IMR-90 (cell line): Measurements from ENCODE around the gene BCL2L12. TPM values are rescaled to one million over a fixed set of nuclear protein-coding genes. Genes with fewer than 3 reads are reported as not detected.

ENCODE experiments used
- ATAC-seq: fragments of 200-7000 bp; cut with Tn5 transposase; 2 replicates; pipeline ENCODE4 v1.9.1; 2020; ENCODE audit warnings: low read depth, mild to moderate bottlenecking, moderate library complexity
- BruUV-seq: library from RNA; stranded (reverse); fragments of 400-500 nt; replicated peaks from 2 replicates; lab custom pipeline; 2021; lab: Mats Ljungman, UMichigan
- CTCF ChIA-PET: fragments of 300-600 bp; formaldehyde crosslinking; extraction: SDS; loops from one replicate; lab custom pipeline; 2021; ENCODE audit warnings: antibody characterized with exemption; lab: Yijun Ruan, JAX
- POLR2A ChIA-PET: fragments of 300-600 bp; sonication (Branson Sonifier 250); formaldehyde crosslinking; loops from one replicate; lab custom pipeline; 2022; ENCODE audit warnings: antibody characterized with exemption; ENCODE audit not compliant: unreplicated experiment; lab: Charles Lee
- DNase-seq: peaks from one replicate; pipeline ENCODE4 v3.0.0; 2013
- H2AFZ ChIP-seq: replicated peaks from 2 replicates; pipeline ENCODE3; 2013; ENCODE audit warnings: low read length, mild to moderate bottlenecking; ENCODE audit not compliant: poor library complexity
- H2AK5ac ChIP-seq: 2 replicates; pipeline ENCODE4 v1.6.1; 2013; ENCODE audit warnings: low read depth, low read length, inconsistent platforms
- H2AK9ac ChIP-seq: replicated peaks from 2 replicates; pipeline ENCODE3; 2013; ENCODE audit warnings: mild to moderate bottlenecking, low read depth, low read length, moderate library complexity; ENCODE audit not compliant: poor library complexity
- H2BK120ac ChIP-seq: 2 replicates; pipeline ENCODE4 v1.6.1; 2013; ENCODE audit warnings: low read depth, low read length, inconsistent platforms
- H2BK15ac ChIP-seq: 3 replicates; pipeline ENCODE4 v1.6.1; 2013; ENCODE audit warnings: low read depth, low read length, inconsistent platforms
- H2BK20ac ChIP-seq: 2 replicates; pipeline ENCODE4 v1.6.1; 2013; ENCODE audit warnings: low read depth, mild to moderate bottlenecking, inconsistent platforms, low read length, moderate library complexity
- H2BK5ac ChIP-seq: 2 replicates; pipeline ENCODE4 v1.6.1; 2013; ENCODE audit warnings: mild to moderate bottlenecking, low read depth, low read length, inconsistent platforms; ENCODE audit not compliant: poor library complexity, severe bottlenecking
- H3K14ac ChIP-seq: replicated peaks from 2 replicates; pipeline ENCODE4 v1.6.1; 2013; ENCODE audit warnings: low read depth, low read length, inconsistent platforms
- H3K18ac ChIP-seq: 2 replicates; pipeline ENCODE4 v1.6.1; 2013; ENCODE audit warnings: low read depth, low read length, control low read depth
- H3K23ac ChIP-seq: 2 replicates; pipeline ENCODE4 v1.6.1; 2013; ENCODE audit warnings: low read depth, low read length, inconsistent platforms
- H3K27ac ChIP-seq: 2 replicates; pipeline ENCODE4 v1.5.1; 2013; ENCODE audit warnings: mild to moderate bottlenecking, control low read depth, low read length; ENCODE audit not compliant: insufficient read depth
- H3K27me3 ChIP-seq: 2 replicates; pipeline ENCODE4 v1.6.1; 2013; ENCODE audit warnings: low read length; ENCODE audit not compliant: control insufficient read depth, insufficient read depth
- H3K36me3 ChIP-seq: 2 replicates; pipeline ENCODE4 v1.6.1; 2013; ENCODE audit warnings: low read length, mixed read lengths; ENCODE audit not compliant: control insufficient read depth, insufficient read depth
- H3K4ac ChIP-seq: 2 replicates; pipeline ENCODE4 v1.6.1; 2013; ENCODE audit warnings: low read depth, low read length, inconsistent platforms
- H3K4me1 ChIP-seq: 2 replicates; pipeline ENCODE4 v1.6.1; 2013; ENCODE audit warnings: low read length, mixed read lengths; ENCODE audit not compliant: control insufficient read depth, insufficient read depth
- H3K4me2 ChIP-seq: 2 replicates; pipeline ENCODE4 v1.6.1; 2013; ENCODE audit warnings: low read depth, mild to moderate bottlenecking, control low read depth, low read length, moderate library complexity
- H3K4me3 ChIP-seq: 2 replicates; pipeline ENCODE4 v1.5.1; 2013; ENCODE audit warnings: low read depth, mild to moderate bottlenecking, control low read depth, low read length, moderate library complexity; ENCODE audit not compliant: insufficient read depth
- H3K56ac ChIP-seq: 2 replicates; pipeline ENCODE4 v1.6.1; 2013; ENCODE audit warnings: low read length, inconsistent platforms; ENCODE audit not compliant: insufficient read depth; ENCODE audit errors: extremely low read depth
- H3K79me1 ChIP-seq, 2 experiments: 2 replicates each; pipeline ENCODE4 v1.6.1; 2013; ENCODE audit warnings: low read length in 2 of 2, inconsistent platforms in 1 of 2, low read depth in 1 of 2
- H3K9ac ChIP-seq: 2 replicates; pipeline ENCODE4 v1.6.1; 2013; ENCODE audit warnings: low read depth, low read length, control low read depth
- H3K9me1 ChIP-seq: 2 replicates; pipeline ENCODE4 v1.6.1; 2013; ENCODE audit warnings: low read length, inconsistent platforms; ENCODE audit not compliant: insufficient read depth
- H3K9me3 ChIP-seq: 2 replicates; pipeline ENCODE4 v1.6.1; 2013; ENCODE audit warnings: low read length; ENCODE audit not compliant: control insufficient read depth, insufficient read depth
- H4K20me1 ChIP-seq: 2 replicates; pipeline ENCODE4 v1.6.1; 2013; ENCODE audit warnings: low read length, inconsistent platforms; ENCODE audit not compliant: insufficient read depth
- H4K5ac ChIP-seq: 2 replicates; pipeline ENCODE4 v1.6.1; 2013; ENCODE audit warnings: mild to moderate bottlenecking, low read depth, low read length, control low read depth
- H4K8ac ChIP-seq, 2 experiments: 2 replicates each; pipeline ENCODE4 v1.6.1; 2013; ENCODE audit warnings: low read depth in 2 of 2, low read length in 2 of 2, control low read depth in 1 of 2, inconsistent platforms in 1 of 2
- H4K91ac ChIP-seq: 2 replicates; pipeline ENCODE4 v1.6.1; 2013; ENCODE audit warnings: low read depth, low read length, inconsistent platforms; ENCODE audit not compliant: insufficient read depth
- BHLHE40 ChIP-seq: fragments of 150-350 bp; IDR thresholded peaks from 2 replicates; pipeline ENCODE4 v1.6.1; 2016; ENCODE audit warnings: mild to moderate bottlenecking, low read depth, low read length
- CEBPB ChIP-seq: IDR thresholded peaks from 2 replicates; pipeline ENCODE4 v1.6.1; 2012; ENCODE audit warnings: low read depth, low read length, improper control_type of control experiment
- CTCF ChIP-seq: conservative IDR thresholded peaks from 2 replicates; pipeline ENCODE4 v1.5.1; 2012; ENCODE audit warnings: mild to moderate bottlenecking, low read depth, low read length, improper control_type of control experiment
- MAZ ChIP-seq: IDR thresholded peaks from 2 replicates; pipeline ENCODE4 v1.6.1; 2012; ENCODE audit warnings: low read depth, mild to moderate bottlenecking, low read length, improper control_type of control experiment, moderate library complexity, borderline replicate concordance
- MXI1 ChIP-seq: IDR thresholded peaks from 2 replicates; pipeline ENCODE4 v1.6.1; 2012; ENCODE audit warnings: low read depth, mild to moderate bottlenecking, low read length, moderate library complexity, borderline replicate concordance
- RCOR1 ChIP-seq: IDR thresholded peaks from 2 replicates; pipeline ENCODE4 v1.6.1; 2012; ENCODE audit warnings: mild to moderate bottlenecking, low read length, improper control_type of control experiment; ENCODE audit not compliant: insufficient replicate concordance
- RFX5 ChIP-seq: IDR thresholded peaks from 2 replicates; pipeline ENCODE4 v1.8.0; 2012; ENCODE audit warnings: low read depth, mild to moderate bottlenecking, low read length, moderate library complexity
- USF2 ChIP-seq: fragments of 150-350 bp; IDR thresholded peaks from 2 replicates; pipeline ENCODE4 v1.6.1; 2017; ENCODE audit warnings: mild to moderate bottlenecking, antibody characterized with exemption, low read length, low read depth
- WGBS, 2 experiments: methylation state at CpG; one replicate each; pipeline versions ENCODE4 v1.1.5 to v1.1.7; 2013; ENCODE audit warnings: missing lambda C conversion rate in 2 of 2; ENCODE audit not compliant: insufficient read length in 1 of 2; ENCODE audit errors: extremely low coverage in 2 of 2; 5-methylcytosine and 5-hydroxymethylcytosine counted together
- dilution Hi-C: fragments of 300-500 bp; cut with HindIII; formaldehyde crosslinking; loops from one replicate; pipeline ENCODE4 v1.14.3; 2018; ENCODE audit warnings: low sequenced_read_pairs; ENCODE audit not compliant: unreplicated experiment
- in situ Hi-C: fragments of 300-500 bp; cut with MboI; formaldehyde crosslinking; loops from 3 replicates; pipeline ENCODE4 v1.14.3; 2019; ENCODE audit warnings: low sequenced_read_pairs, inconsistent platforms, mixed read lengths
- intact Hi-C: fragments of 100-400 bp; cut with micrococcal nuclease; formaldehyde crosslinking; loops from 2 replicates; pipeline ENCODE4 v1.10.0; 2022
- polyA plus RNA-seq, 3 experiments: library from polyadenylated mRNA; depleted of rRNA; stranded (reverse); fragments of >200 nt; gene quantifications; 2 replicates each; pipeline ENCODE4 v1.2.3, GENCODE V29; 2012; ENCODE audit warnings: low replicate concordance in 1 of 3
- total RNA-seq: library from RNA; depleted of rRNA; stranded (reverse); fragments of >200 nt; gene quantifications from 2 replicates; pipeline ENCODE4 v1.2.3, GENCODE V29; 2012

BCL2L12 gene
- total and polyA plus RNA-seq, 2 of the 4 experiments (the other 2 are of a cell fraction): 3.9 to 32.6 TPM

- peak overlapping the region; percentile 47 for H2AK9ac ChIP-seq
- peak overlapping the region; percentile 50 for H3K56ac ChIP-seq
- peak overlapping the region; percentile 18 for H2BK5ac ChIP-seq
- intact Hi-C loops: loop anchor here (2.0 to 5.0 kb wide), 2 partner anchors 75 to 111 kb away; partner anchors contain the start of gene AP2A1
- H3K9me1 ChIP-seq: peaks cover 5% of the 10 kb centered on the region; the same call in 1 of the 2 replicates
- peaks cover 14% of the 10 kb centered on the region; the same call in 1 of the 2 replicates for H3K36me3 ChIP-seq
- peak overlapping the region; percentile 91 for H3K4me2 ChIP-seq
- dilution Hi-C loops: no loop called here
- no TSS peak for BruUV-seq
- peak overlapping the region; percentile 98 for H3K14ac ChIP-seq
- H3K4me1 ChIP-seq: peaks cover 9% of the 10 kb centered on the region
- peaks cover 15% of the 10 kb centered on the region for H4K20me1 ChIP-seq
- TF ChIP-seq BHLHE40 (peak; percentile 83), MAZ (peak; percentile 54; the same call in 1 of the 2 replicates), MXI1 (no peak), CTCF (no peak), RFX5 (no peak), RCOR1 (no peak), CEBPB (no peak), USF2 (no peak)
- H3K27me3 ChIP-seq: no peaks in the 10 kb centered on the region
- peak overlapping the region; percentile 88 for H2AK5ac ChIP-seq
- no peak overlapping the region; the same call in 2 of the 3 replicates for H2BK15ac ChIP-seq
- H3K4me3 ChIP-seq: peak overlapping the region; percentile 69
- ChIA-PET CTCF (no interaction called here), POLR2A (interaction anchor here (0.6 to 1.0 kb wide), 3 partner anchors 15 to 111 kb away, joined by 4 to 8 read pairs (median 7); partner anchors contain the start of gene PRMT1)
- H3K4ac ChIP-seq: peak overlapping the region; percentile 72
- no peaks in the 10 kb centered on the region for H3K9me3 ChIP-seq
- H4K5ac ChIP-seq: peak overlapping the region; percentile 89
- peak overlapping the region; percentile 96 for H2AFZ ChIP-seq
- H2BK120ac ChIP-seq: peak overlapping the region; percentile 72
- peak overlapping the region; percentile 59 for H3K9ac ChIP-seq
- H3K79me1 ChIP-seq: peaks cover 6 to 38% of the 10 kb centered on the region in 2 experiments; a peak in 3 of 4 replicates
- ATAC-seq (peak; percentile 83), DNase-seq (peak; percentile 70)
- peak overlapping the region; percentile 94 for H4K91ac ChIP-seq
- in situ Hi-C loops: no loop called here
- H3K27ac ChIP-seq: peak overlapping the region; percentile 63
- WGBS, 2 experiments: 2% methylated on average over 12 of the region's 39 CpGs; no CpG with 5 or more reads in 1 of the 2 experiments
- peak overlapping the region; percentile 22; the same call in 1 of the 2 replicates for H2BK20ac ChIP-seq
- H3K23ac ChIP-seq: peak overlapping the region; percentile 75
- H4K8ac ChIP-seq: peak overlapping the region; percentile 98 to 99
- peak overlapping the region; percentile 67 for H3K18ac ChIP-seq
Observed at GRCh38 chr19:49691243-49692146, 25.8 kb downstream of the BCL2L12 start.
